Transverse colon (tissue), 3 donors: ENCODE results near the gene SURF6.

Source experiments
- POLR2A ChIP-seq: fragments of 450-650 bp; IDR thresholded peaks from one replicate; pipeline ENCODE4 v1.6.1; 2016; ENCODE audit warnings: antibody characterized with exemption, mild to moderate bottlenecking, moderate library complexity
- TF ChIP-seq, protein P1 (sequence below), 5 experiments: fragments of 200-600 bp in 3 of 5; fragments of 450-650 bp in 2 of 5; sonication (generic) in 3 of 5; IDR thresholded peaks; 1 replicate in 2 of 5; 2 replicates in 3 of 5; pipeline ENCODE4 v1.5.1; 2016 to 2017; ENCODE audit warnings: antibody characterized with exemption in 5 of 5, inconsistent platforms in 3 of 5, mild to moderate bottlenecking in 2 of 5, moderate library complexity in 1 of 5

DNA sequence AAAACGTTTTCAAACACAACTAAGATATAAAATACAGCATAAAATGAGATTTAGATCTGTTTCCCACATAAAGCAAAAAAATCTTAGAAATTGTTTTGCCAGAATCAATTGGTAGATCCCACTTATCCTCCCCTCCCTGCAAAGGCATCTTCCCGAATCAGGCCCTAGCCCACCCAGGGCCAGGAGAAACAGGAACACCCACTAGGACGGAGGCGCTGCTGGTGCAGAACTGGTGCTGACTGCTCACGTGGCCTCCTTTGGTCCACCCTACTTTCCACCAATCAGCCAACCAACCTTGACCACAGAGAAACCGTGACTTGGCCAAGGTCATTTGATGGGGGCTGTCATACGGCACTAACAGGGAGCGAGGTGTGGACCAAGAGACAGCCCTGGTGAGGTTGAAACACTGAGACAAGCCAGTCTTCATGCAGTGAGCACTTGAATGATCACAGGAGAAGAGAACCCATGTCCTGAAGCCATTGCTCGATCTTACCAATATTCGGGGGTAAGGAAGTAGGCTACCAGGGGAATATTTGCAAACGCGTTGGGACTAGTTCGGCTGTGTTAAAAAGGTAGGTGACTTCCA is 25.6 kb upstream of the SURF6 start:
- TF ChIP-seq, protein P1, sequence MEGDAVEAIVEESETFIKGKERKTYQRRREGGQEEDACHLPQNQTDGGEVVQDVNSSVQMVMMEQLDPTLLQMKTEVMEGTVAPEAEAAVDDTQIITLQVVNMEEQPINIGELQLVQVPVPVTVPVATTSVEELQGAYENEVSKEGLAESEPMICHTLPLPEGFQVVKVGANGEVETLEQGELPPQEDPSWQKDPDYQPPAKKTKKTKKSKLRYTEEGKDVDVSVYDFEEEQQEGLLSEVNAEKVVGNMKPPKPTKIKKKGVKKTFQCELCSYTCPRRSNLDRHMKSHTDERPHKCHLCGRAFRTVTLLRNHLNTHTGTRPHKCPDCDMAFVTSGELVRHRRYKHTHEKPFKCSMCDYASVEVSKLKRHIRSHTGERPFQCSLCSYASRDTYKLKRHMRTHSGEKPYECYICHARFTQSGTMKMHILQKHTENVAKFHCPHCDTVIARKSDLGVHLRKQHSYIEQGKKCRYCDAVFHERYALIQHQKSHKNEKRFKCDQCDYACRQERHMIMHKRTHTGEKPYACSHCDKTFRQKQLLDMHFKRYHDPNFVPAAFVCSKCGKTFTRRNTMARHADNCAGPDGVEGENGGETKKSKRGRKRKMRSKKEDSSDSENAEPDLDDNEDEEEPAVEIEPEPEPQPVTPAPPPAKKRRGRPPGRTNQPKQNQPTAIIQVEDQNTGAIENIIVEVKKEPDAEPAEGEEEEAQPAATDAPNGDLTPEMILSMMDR (IDR thresholded peaks at IDR 0.05): no peak
- TF ChIP-seq POLR2A: no peak
